ENCODE data around the gene HSPB6.

The HSPB6 gene

GRCh38 chr19:35760711-35761349 lies 4.0 kb upstream of the HSPB6 start:
- Histone ChIP-seq H3K4me3 (ENCODE audit: low read depth, low read length, poor library complexity, severe bottlenecking) (no peak overlapping the region), H3F3A (ENCODE audit: insufficient read depth, low read length) (no peaks in the 10 kb centered on the region), H3K9ac (ENCODE audit: low read length) (no peak overlapping the region), H3K36me3 (ENCODE audit: insufficient read depth, low read length) (peaks cover 35% of the 10 kb centered on the region), H3K79me2 (ENCODE audit: insufficient read depth, low read length) (no peaks in the 10 kb centered on the region), H3K9me3 (ENCODE audit: low read length) (no peaks in the 10 kb centered on the region), H3K27ac (ENCODE audit: low read depth, low read length, poor library complexity, severe bottlenecking) (no peak overlapping the region), H3K9me2 (ENCODE audit: low read depth, low read length) (no peaks in the 10 kb centered on the region), H3K4me1 (ENCODE audit: insufficient read depth, low read length, severe bottlenecking) (peaks cover 21% of the 10 kb centered on the region), H4K20me1 (ENCODE audit: insufficient read depth, low read length) (no peaks in the 10 kb centered on the region), H2AFZ (ENCODE audit: low read length) (no peak overlapping the region), H3K27me3 (ENCODE audit: insufficient read depth, low read length) (no peaks in the 10 kb centered on the region), H3K4me2 (ENCODE audit: low read length) (no peak overlapping the region)
- TF ChIP-seq CTCF (IDR thresholded peaks at IDR 0.05; ENCODE audit: low read length): no peak
- TF ChIP-seq EZH2 (IDR thresholded peaks at IDR 0.05; ENCODE audit: borderline replicate concordance, low read length): no peak

- Histone ChIP-seq H3K4me1 (ENCODE audit: insufficient read depth, low read length, severe bottlenecking) (peaks cover 21% of the 10 kb centered on the region), H3K27me3 (ENCODE audit: insufficient read depth, low read length) (no peaks in the 10 kb centered on the region), H3K27ac (ENCODE audit: low read depth, low read length, poor library complexity, severe bottlenecking) (no peak overlapping the region), H3K9me3 (ENCODE audit: low read length) (no peaks in the 10 kb centered on the region), H3K4me2 (ENCODE audit: low read length) (peak overlapping the region; percentile 73; the same call in 1 of the 2 replicates), H3K9me2 (ENCODE audit: low read depth, low read length) (no peaks in the 10 kb centered on the region), H4K20me1 (ENCODE audit: insufficient read depth, low read length) (no peaks in the 10 kb centered on the region), H3K36me3 (ENCODE audit: insufficient read depth, low read length) (peaks cover 28% of the 10 kb centered on the region), H3F3A (ENCODE audit: insufficient read depth, low read length) (no peaks in the 10 kb centered on the region), H3K9ac (ENCODE audit: low read length) (peak overlapping the region; percentile 93; the same call in 1 of the 2 replicates), H3K4me3 (ENCODE audit: low read depth, low read length, poor library complexity, severe bottlenecking) (peak overlapping the region; percentile 92), H3K79me2 (ENCODE audit: insufficient read depth, low read length) (no peaks in the 10 kb centered on the region), H2AFZ (ENCODE audit: low read length) (no peak overlapping the region)
- TF ChIP-seq CTCF (IDR thresholded peaks at IDR 0.05; ENCODE audit: low read length) (no peak), EZH2 (IDR thresholded peaks at IDR 0.05; ENCODE audit: borderline replicate concordance, low read length) (no peak)
These were observed 2.9 kb upstream of the HSPB6 start for GRCh38 chr19:35759697-35760096.

DNA sequence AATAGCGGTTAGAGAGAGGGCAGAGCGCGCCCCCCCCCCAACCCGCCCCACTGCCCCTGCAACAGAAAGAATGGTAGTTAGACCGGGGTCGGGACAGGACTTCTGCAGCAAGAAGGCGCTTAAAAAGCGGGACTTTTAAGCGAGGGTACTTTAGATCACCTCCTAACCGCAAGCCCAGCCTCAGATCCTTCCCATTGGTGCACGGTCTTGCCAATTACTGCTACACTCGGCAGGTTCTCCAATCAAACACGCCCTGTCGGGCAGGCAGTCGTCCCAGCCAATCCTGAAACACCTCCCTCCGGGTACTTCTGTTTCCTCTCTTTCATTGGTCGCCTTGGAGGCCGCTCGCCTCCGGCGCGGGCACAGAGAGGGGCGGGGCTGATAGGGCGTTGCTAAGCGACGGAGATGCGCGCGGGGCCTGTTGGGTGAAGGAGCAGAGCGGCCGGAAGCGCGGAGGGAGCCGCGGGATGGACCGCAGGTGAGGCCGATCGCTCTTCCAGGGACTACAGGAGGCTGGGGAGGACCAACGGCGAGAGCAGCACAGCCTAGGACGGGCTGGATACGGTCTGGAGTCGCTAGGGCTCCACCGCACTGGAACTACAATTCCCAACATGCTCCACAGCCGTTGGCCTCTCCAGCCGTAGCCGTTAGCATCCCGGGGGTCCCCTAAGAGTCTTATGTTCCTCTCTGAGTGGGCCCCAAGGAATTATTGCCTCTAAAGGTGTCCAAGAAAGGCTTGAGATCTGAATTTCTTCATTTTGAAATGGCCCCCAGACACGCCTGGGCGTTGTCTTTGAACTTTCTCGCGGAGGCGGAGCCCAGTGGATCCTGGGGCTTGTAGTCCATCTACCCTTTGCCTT lies 1.1 kb upstream of the HSPB6 start, which contains the start of gene PROSER3:
Gene PROSER3, plus strand, starts transcription at position 428 of the 860 bp plus-strand sequence. Its CDS starts 40 bp downstream, at position 468.
- Histone ChIP-seq H2AFZ (ENCODE audit: low read length) (no peak within 1 kb of the TSS), H3K79me2 (ENCODE audit: insufficient read depth, low read length) (no peaks in the 10 kb centered on the region), H4K20me1 (ENCODE audit: insufficient read depth, low read length) (no peaks in the 10 kb centered on the region), H3K4me2 (ENCODE audit: low read length) (peak within 1 kb of the TSS; percentile 81), H3K9me3 (ENCODE audit: low read length) (no peaks in the 10 kb centered on the region), H3K27ac (ENCODE audit: low read depth, low read length, poor library complexity, severe bottlenecking) (peak within 1 kb of the TSS; percentile 85), H3K9me2 (ENCODE audit: low read depth, low read length) (no peaks in the 10 kb centered on the region), H3F3A (ENCODE audit: insufficient read depth, low read length) (no peaks in the 10 kb centered on the region), H3K9ac (ENCODE audit: low read length) (peak within 1 kb of the TSS; percentile 93), H3K27me3 (ENCODE audit: insufficient read depth, low read length) (no peaks in the 10 kb centered on the region), H3K4me3 (ENCODE audit: low read depth, low read length, poor library complexity, severe bottlenecking) (peak within 1 kb of the TSS; percentile 92), H3K36me3 (ENCODE audit: insufficient read depth, low read length) (peaks cover 25% of the 10 kb centered on the region), H3K4me1 (ENCODE audit: insufficient read depth, low read length, severe bottlenecking) (peaks cover 21% of the 10 kb centered on the region)
- no peak for TF ChIP-seq EZH2 (IDR thresholded peaks at IDR 0.05; ENCODE audit: borderline replicate concordance, low read length)
- TF ChIP-seq CTCF (IDR thresholded peaks at IDR 0.05; ENCODE audit: low read length): no peak

Data from OCI-LY1 (cell line).